Neuronal stem cell (in vitro differentiated cells): Measurements from ENCODE around the gene PDE1A.

Source experiments
- DNase-seq: peaks from one replicate; pipeline ENCODE4 v3.0.0-alpha.2; 2013; ENCODE audit warnings: low spot score
- H2AFZ ChIP-seq: one replicate; pipeline ENCODE4 v1.6.1; 2013; ENCODE audit warnings: mild to moderate bottlenecking, low read length, inconsistent platforms
- H2AK5ac ChIP-seq: 2 replicates; pipeline ENCODE4 v1.6.1; 2013; ENCODE audit warnings: low read depth, mild to moderate bottlenecking, inconsistent platforms, low read length, moderate library complexity, mixed read lengths
- H2BK120ac ChIP-seq: 2 replicates; pipeline ENCODE4 v1.6.1; 2013; ENCODE audit warnings: low read depth, mild to moderate bottlenecking, inconsistent platforms, low read length, moderate library complexity, mixed read lengths
- H2BK12ac ChIP-seq: one replicate; pipeline ENCODE4 v1.6.1; 2013; ENCODE audit warnings: low read length, inconsistent platforms
- H2BK15ac ChIP-seq: 2 replicates; pipeline ENCODE4 v1.6.1; 2013; ENCODE audit warnings: mild to moderate bottlenecking, low read length, inconsistent platforms, mixed read lengths
- H2BK5ac ChIP-seq: one replicate; pipeline ENCODE4 v1.6.1; 2013; ENCODE audit warnings: inconsistent platforms, mild to moderate bottlenecking, low read length, moderate library complexity
- H3K14ac ChIP-seq: one replicate; pipeline ENCODE4 v1.6.1; 2013; ENCODE audit warnings: low read length, inconsistent platforms
- H3K18ac ChIP-seq: 2 replicates; pipeline ENCODE4 v1.6.1; 2013; ENCODE audit warnings: low read length, inconsistent platforms
- H3K23ac ChIP-seq: 2 replicates; pipeline ENCODE4 v1.6.1; 2013; ENCODE audit warnings: low read depth, mild to moderate bottlenecking, mixed read lengths, low read length, inconsistent platforms; ENCODE audit not compliant: poor library complexity
- H3K27ac ChIP-seq: replicated peaks from 3 replicates; pipeline ENCODE4 v1.5.1; 2013; ENCODE audit warnings: low read length, inconsistent platforms
- H3K27me3 ChIP-seq, 3 experiments: 2 replicates each; pipeline ENCODE4 v1.6.1; 2013; ENCODE audit warnings: low read length in 3 of 3, mild to moderate bottlenecking in 2 of 3, inconsistent platforms in 1 of 3, low read depth in 1 of 3, mixed read lengths in 1 of 3, moderate library complexity in 1 of 3; ENCODE audit not compliant: control insufficient read depth in 3 of 3, insufficient read depth in 3 of 3
- H3K36me3 ChIP-seq, 2 donors: replicated peaks in 1 of 2; 2 replicates each; pipeline ENCODE4 v1.6.1; 2013; ENCODE audit warnings: low read length in 2 of 2; ENCODE audit not compliant: control insufficient read depth in 2 of 2, insufficient read depth in 2 of 2
- H3K4ac ChIP-seq: 2 replicates; pipeline ENCODE4 v1.6.1; 2013; ENCODE audit warnings: inconsistent platforms, mild to moderate bottlenecking, low read length, moderate library complexity
- H3K4me1 ChIP-seq, 2 donors: 1 replicate in 1 of 2; 2 replicates in 1 of 2; pipeline ENCODE4 v1.6.1; 2013; ENCODE audit warnings: low read length in 2 of 2, low read depth in 1 of 2; ENCODE audit not compliant: control insufficient read depth in 2 of 2, insufficient read depth in 1 of 2
- H3K4me2 ChIP-seq: one replicate; pipeline ENCODE4 v1.6.1; 2013; ENCODE audit warnings: mild to moderate bottlenecking, low read length, inconsistent platforms; ENCODE audit not compliant: insufficient read depth, poor library complexity, severe bottlenecking
- H3K4me3 ChIP-seq, 2 donors: 2 replicates each; pipeline ENCODE4 v1.5.1; 2013; ENCODE audit warnings: low read length in 2 of 2, mild to moderate bottlenecking in 2 of 2, inconsistent platforms in 1 of 2, moderate library complexity in 1 of 2
- H3K79me1 ChIP-seq: one replicate; pipeline ENCODE4 v1.6.1; 2013; ENCODE audit warnings: low read depth, mild to moderate bottlenecking, inconsistent platforms, low read length, moderate library complexity
- H3K9ac ChIP-seq: one replicate; pipeline ENCODE4 v1.6.1; 2013; ENCODE audit warnings: mild to moderate bottlenecking, low read depth, low read length, inconsistent platforms; ENCODE audit not compliant: poor library complexity
- H3K9me3 ChIP-seq, 2 donors: replicated peaks in 1 of 2; 2 replicates each; pipeline versions ENCODE3 to v1.6.1; 2013; ENCODE audit warnings: low read length in 2 of 2, mild to moderate bottlenecking in 2 of 2, inconsistent platforms in 1 of 2, low read depth in 1 of 2, mixed read lengths in 1 of 2, moderate library complexity in 1 of 2; ENCODE audit not compliant: control insufficient read depth in 2 of 2, insufficient read depth in 1 of 2
- H4K8ac ChIP-seq: one replicate; pipeline ENCODE4 v1.6.1; 2013; ENCODE audit warnings: low read depth, mild to moderate bottlenecking, inconsistent platforms, low read length, moderate library complexity
- H4K91ac ChIP-seq: one replicate; pipeline ENCODE4 v1.6.1; 2013; ENCODE audit warnings: low read length, low read depth, mild to moderate bottlenecking, inconsistent platforms; ENCODE audit not compliant: poor library complexity
- WGBS, 2 donors: extraction: QIAGEN DNeasy Blood & Tissue Kit; methylation state at CpG; one replicate each; pipeline ENCODE4 v1.1.7; 2013; ENCODE audit warnings: missing lambda C conversion rate in 2 of 2, mixed read lengths in 1 of 2; ENCODE audit not compliant: insufficient read length in 2 of 2, insufficient replicate concordance in 1 of 2; ENCODE audit errors: extremely low coverage in 2 of 2; 5-methylcytosine and 5-hydroxymethylcytosine counted together

The PDE1A gene

GRCh38 chr2:182197529-182197928 is 229.3 kb downstream of the PDE1A start:
- no peaks in the 10 kb centered on the region for H3K27me3 ChIP-seq
- no peak overlapping the region for H2AFZ ChIP-seq
- H3K9me3 ChIP-seq, result peaks cover 0 to 3% of the 10 kb centered on the region in 2 donors
- no peak overlapping the region for H3K18ac ChIP-seq
- no peak overlapping the region for H4K91ac ChIP-seq
- no peaks in the 10 kb centered on the region for H3K79me1 ChIP-seq
- no peak overlapping the region for H3K4me2 ChIP-seq
- no peak overlapping the region for H2BK120ac ChIP-seq
- no peak overlapping the region for H2BK12ac ChIP-seq
- H2BK15ac ChIP-seq, result no peak overlapping the region
- no peak overlapping the region for H3K4me3 ChIP-seq
- peaks cover 0 to 9% of the 10 kb centered on the region in 2 donors for H3K36me3 ChIP-seq
- no peak overlapping the region for H3K23ac ChIP-seq
- DNase-seq, result no peak
- H3K14ac ChIP-seq, result no peak overlapping the region
- no peak overlapping the region for H2AK5ac ChIP-seq
- no peak overlapping the region for H3K9ac ChIP-seq
- no peak overlapping the region for H4K8ac ChIP-seq
- no peak overlapping the region for H2BK5ac ChIP-seq
- no peak overlapping the region for H3K27ac ChIP-seq
- no peaks in the 10 kb centered on the region for H3K4me1 ChIP-seq
- H3K4ac ChIP-seq, result no peak overlapping the region

- H2BK15ac ChIP-seq, result no peak overlapping the region
- no peak overlapping the region for H3K4me2 ChIP-seq
- H3K9ac ChIP-seq, result no peak overlapping the region
- H2BK120ac ChIP-seq, result no peak overlapping the region
- no peak overlapping the region for H3K23ac ChIP-seq
- no peak overlapping the region for H2AK5ac ChIP-seq
- no peak overlapping the region for H2BK12ac ChIP-seq
- H3K79me1 ChIP-seq, result no peaks in the 10 kb centered on the region
- H2AFZ ChIP-seq, result no peak overlapping the region
- no peak overlapping the region for H2BK5ac ChIP-seq
- no peak for DNase-seq
- H3K18ac ChIP-seq, result no peak overlapping the region
- H3K36me3 ChIP-seq, result no peaks in the 10 kb centered on the region
- H3K9me3 ChIP-seq, result no peaks in the 10 kb centered on the region
- no peak overlapping the region for H4K91ac ChIP-seq
- no peak overlapping the region for H4K8ac ChIP-seq
- no peaks in the 10 kb centered on the region for H3K4me1 ChIP-seq
- no peak overlapping the region for H3K4me3 ChIP-seq
- WGBS, 2 donors, result no CpG with 5 or more reads among the region's 5 CpGs
- H3K27ac ChIP-seq, result no peak overlapping the region
- H3K4ac ChIP-seq, result no peak overlapping the region
- H3K27me3 ChIP-seq, result no peaks in the 10 kb centered on the region
- H3K14ac ChIP-seq, result no peak overlapping the region
Observed at GRCh38 chr2:182193291-182193690, 233.5 kb downstream of the PDE1A start.

GRCh38 chr2:182191061-182191460 is 235.8 kb downstream of the PDE1A start:
- H2AK5ac ChIP-seq, result no peak overlapping the region

GRCh38 chr2:182187130-182187529 is 239.7 kb downstream of the PDE1A start:
- no peak overlapping the region for H2BK120ac ChIP-seq
- H2AFZ ChIP-seq, result no peak overlapping the region
- no peak overlapping the region for H3K4me2 ChIP-seq
- no peak overlapping the region for H2BK5ac ChIP-seq
- H3K9me3 ChIP-seq, result peaks cover 2 to 20% of the 10 kb centered on the region in 2 donors
- no peak overlapping the region for H3K18ac ChIP-seq
- no peaks in the 10 kb centered on the region for H3K27me3 ChIP-seq
- DNase-seq, result no peak
- H2BK12ac ChIP-seq, result no peak overlapping the region
- no peak overlapping the region for H4K91ac ChIP-seq
- no peak overlapping the region for H2AK5ac ChIP-seq
- H3K4me1 ChIP-seq, result peaks cover 0 to 5% of the 10 kb centered on the region in 2 donors
- H3K14ac ChIP-seq, result no peak overlapping the region
- H3K23ac ChIP-seq, result no peak overlapping the region
- H3K4ac ChIP-seq, result no peak overlapping the region
- H3K79me1 ChIP-seq, result no peaks in the 10 kb centered on the region
- no peak overlapping the region for H3K4me3 ChIP-seq
- no peak overlapping the region for H4K8ac ChIP-seq
- H3K36me3 ChIP-seq, result peaks cover 0 to 8% of the 10 kb centered on the region in 2 donors
- no peak overlapping the region for H3K9ac ChIP-seq
- H2BK15ac ChIP-seq, result no peak overlapping the region
- no peak overlapping the region for H3K27ac ChIP-seq

More at GRCh38 chr2:182191061-182191460, 235.8 kb downstream of the PDE1A start:
- Histone ChIP-seq H3K9me3 (no peaks in the 10 kb centered on the region), H3K9ac (no peak overlapping the region), H3K18ac (no peak overlapping the region), H2BK15ac (no peak overlapping the region), H3K14ac (no peak overlapping the region), H2BK120ac (no peak overlapping the region), H2BK12ac (no peak overlapping the region), H3K27me3 (no peaks in the 10 kb centered on the region), H4K91ac (no peak overlapping the region), H2BK5ac (no peak overlapping the region), H3K27ac (no peak overlapping the region), H2AFZ (no peak overlapping the region), H3K4ac (no peak overlapping the region), H4K8ac (no peak overlapping the region), H3K23ac (no peak overlapping the region), H3K79me1 (no peaks in the 10 kb centered on the region), H3K4me1 (peaks cover 0 to 5% of the 10 kb centered on the region in 2 donors), H3K4me2 (no peak overlapping the region), H3K36me3 (no peaks in the 10 kb centered on the region), H3K4me3 (no peak overlapping the region)
- DNase-seq, result no peak
- WGBS, 2 donors, result no CpG with 5 or more reads among the region's 2 CpGs
